BJ (cell line): ENCODE data around the gene PHYH. TPM values are rescaled to one million over a fixed set of nuclear protein-coding genes. Genes with fewer than 3 reads are reported as not detected.
"Not testable (repeated sequence)": the region's sequence is repeated elsewhere in the genome, so short reads cannot be mapped to it uniquely, and the experiment has no call there.

Experiments
- CTCF ChIA-PET: fragments of 350-600 bp; formaldehyde crosslinking; extraction: SDS; loops from one replicate; lab custom pipeline; 2021; ENCODE audit warnings: antibody characterized with exemption, inconsistent platforms; lab: Yijun Ruan, JAX
- POLR2A ChIA-PET: fragments of 300-600 bp; sonication (Branson Sonifier 250); formaldehyde crosslinking; extraction: SDS; loops from one replicate; lab custom pipeline; 2021; ENCODE audit warnings: antibody characterized with exemption; lab: Charles Lee
- DNase-seq: peaks from one replicate; pipeline ENCODE4 v3.0.0-alpha.2; 2011; ENCODE audit warnings: low read depth
- H3K27me3 ChIP-seq: 2 replicates; pipeline ENCODE4 v1.6.0; 2011; ENCODE audit warnings: low read length; ENCODE audit not compliant: control insufficient read depth, insufficient read depth
- H3K36me3 ChIP-seq: 2 replicates; pipeline ENCODE4 v1.5.1; 2011; ENCODE audit warnings: low read length; ENCODE audit not compliant: control insufficient read depth, insufficient read depth
- H3K4me3 ChIP-seq: 2 replicates; pipeline ENCODE4 v1.5.1; 2011; ENCODE audit warnings: low read depth, mild to moderate bottlenecking, control low read depth, low read length
- polyA plus RNA-seq: library from polyadenylated mRNA; depleted of rRNA; stranded (reverse); fragments of >200 nt; gene quantifications from 2 replicates; pipeline ENCODE4 v1.2.3, GENCODE V29; 2011
- TF ChIP-seq, protein P1 (sequence below): IDR thresholded peaks from 2 replicates; pipeline ENCODE4 v1.5.1; 2011; ENCODE audit warnings: low read depth, mild to moderate bottlenecking, control low read depth, inconsistent platforms, low read length, moderate library complexity; ENCODE audit not compliant: insufficient read depth

The PHYH gene
- polyA plus RNA-seq, 1 experiment: 7.1 TPM

DNA sequence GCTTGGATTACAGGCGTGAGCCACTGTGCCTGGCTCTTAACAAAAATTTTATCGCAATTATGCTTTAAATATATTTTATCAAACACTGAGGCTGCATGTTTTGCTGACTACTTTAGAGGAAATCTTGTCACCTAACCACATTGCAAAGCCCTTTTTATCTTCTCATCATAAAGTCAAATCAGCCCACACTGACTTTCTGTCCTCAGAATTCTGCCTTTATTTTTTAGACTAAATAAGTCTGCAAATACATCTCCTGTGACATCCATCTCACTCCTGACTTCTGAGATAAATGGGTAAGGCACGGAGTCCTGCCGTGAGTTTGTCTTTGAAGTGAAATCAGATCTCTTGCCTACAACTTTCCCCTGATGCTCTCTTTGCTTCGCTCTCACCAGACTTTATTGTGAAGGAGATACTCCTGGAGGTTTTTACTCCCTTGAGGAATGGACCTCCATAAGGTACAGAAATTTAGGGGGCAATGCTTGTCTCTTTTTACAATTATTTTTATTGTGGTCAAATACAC is 42.2 kb downstream of the PHYH start:
- H3K36me3 ChIP-seq: no peaks in the 10 kb centered on the region
- CTCF ChIA-PET: no interaction called here
- no peak overlapping the region for H3K4me3 ChIP-seq
- POLR2A ChIA-PET: no interaction called here
- TF ChIP-seq, protein P1, sequence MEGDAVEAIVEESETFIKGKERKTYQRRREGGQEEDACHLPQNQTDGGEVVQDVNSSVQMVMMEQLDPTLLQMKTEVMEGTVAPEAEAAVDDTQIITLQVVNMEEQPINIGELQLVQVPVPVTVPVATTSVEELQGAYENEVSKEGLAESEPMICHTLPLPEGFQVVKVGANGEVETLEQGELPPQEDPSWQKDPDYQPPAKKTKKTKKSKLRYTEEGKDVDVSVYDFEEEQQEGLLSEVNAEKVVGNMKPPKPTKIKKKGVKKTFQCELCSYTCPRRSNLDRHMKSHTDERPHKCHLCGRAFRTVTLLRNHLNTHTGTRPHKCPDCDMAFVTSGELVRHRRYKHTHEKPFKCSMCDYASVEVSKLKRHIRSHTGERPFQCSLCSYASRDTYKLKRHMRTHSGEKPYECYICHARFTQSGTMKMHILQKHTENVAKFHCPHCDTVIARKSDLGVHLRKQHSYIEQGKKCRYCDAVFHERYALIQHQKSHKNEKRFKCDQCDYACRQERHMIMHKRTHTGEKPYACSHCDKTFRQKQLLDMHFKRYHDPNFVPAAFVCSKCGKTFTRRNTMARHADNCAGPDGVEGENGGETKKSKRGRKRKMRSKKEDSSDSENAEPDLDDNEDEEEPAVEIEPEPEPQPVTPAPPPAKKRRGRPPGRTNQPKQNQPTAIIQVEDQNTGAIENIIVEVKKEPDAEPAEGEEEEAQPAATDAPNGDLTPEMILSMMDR: no peak
- DNase-seq: no peak
- H3K27me3 ChIP-seq: no peaks in the 10 kb centered on the region

DNA sequence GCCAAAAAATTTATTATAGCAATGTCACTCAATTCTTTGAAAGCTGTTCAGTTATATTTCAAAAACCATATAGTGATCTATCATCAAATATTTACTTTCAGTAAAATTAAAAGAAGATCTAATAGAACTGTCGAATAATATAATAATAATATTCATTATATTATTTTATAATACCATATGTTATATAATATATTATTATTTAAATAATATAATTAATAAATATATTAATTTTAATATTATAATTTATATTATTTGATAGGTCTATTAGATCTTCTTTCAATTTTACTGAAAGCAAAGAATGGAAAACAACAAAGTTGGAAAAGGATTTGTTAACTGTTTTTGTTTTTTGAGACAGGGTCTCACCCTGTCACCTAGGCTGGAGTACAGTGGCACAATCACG is 43.2 kb downstream of the PHYH start:
- no peak for DNase-seq
- CTCF ChIA-PET: no interaction called here
- no peaks in the 10 kb centered on the region for H3K36me3 ChIP-seq
- no peak overlapping the region for H3K4me3 ChIP-seq
- POLR2A ChIA-PET: interaction anchor here (0.7 kb wide), 1 partner anchor 46 kb away, joined by 3 read pairs; no protein-coding TSS in a partner anchor
- no peaks in the 10 kb centered on the region for H3K27me3 ChIP-seq
- TF ChIP-seq, protein P1: no peak

DNA sequence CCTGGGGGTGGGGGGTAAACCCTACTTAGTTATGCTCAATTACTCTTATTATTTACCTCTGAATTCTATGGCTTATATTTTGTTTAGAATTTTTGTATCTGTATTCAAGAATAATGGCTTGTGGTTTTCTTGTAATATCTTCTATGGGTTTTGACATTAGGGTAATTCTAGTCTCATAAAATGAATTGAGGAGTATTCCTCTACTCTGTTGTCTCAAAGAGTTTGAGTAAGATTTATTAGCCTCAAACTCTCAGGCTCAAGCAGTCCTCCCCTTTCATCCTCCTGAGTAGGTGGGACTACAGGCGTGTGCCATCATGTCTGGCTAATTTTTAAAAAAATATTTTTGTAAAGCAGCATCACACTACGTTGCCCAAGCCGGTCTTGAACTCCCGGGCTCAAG is 46.1 kb downstream of the PHYH start:
- TF ChIP-seq, protein P1: no peak
- POLR2A ChIA-PET: no interaction called here
- Histone ChIP-seq H3K4me3 (no peak overlapping the region), H3K36me3 (no peaks in the 10 kb centered on the region), H3K27me3 (no peaks in the 10 kb centered on the region)
- CTCF ChIA-PET: no interaction called here
- DNase-seq: no peak

DNA sequence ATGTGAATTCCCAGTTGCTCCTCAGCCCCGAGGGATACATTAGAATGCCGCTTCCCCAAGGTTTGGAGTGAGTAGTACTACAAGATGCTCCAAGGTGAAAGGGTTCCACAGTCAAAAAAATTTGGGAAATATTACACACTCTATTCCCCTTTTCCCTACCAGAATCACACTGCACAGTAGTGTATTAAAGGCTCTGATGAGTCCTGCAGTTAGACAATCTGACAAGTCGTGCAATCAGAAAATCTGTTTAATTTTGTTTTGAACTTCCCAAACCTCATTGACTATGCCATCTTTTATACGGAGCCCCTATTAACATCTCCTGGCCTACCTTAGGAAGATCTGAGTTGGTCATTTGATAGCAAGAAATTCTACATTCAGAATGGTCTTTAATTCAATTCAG is 52.1 kb downstream of the PHYH start:
- ChIA-PET POLR2A (no interaction called here), CTCF (no interaction called here)
- TF ChIP-seq, protein P1: no peak
- Histone ChIP-seq H3K4me3 (no peak overlapping the region), H3K27me3 (no peaks in the 10 kb centered on the region), H3K36me3 (no peaks in the 10 kb centered on the region)
- DNase-seq: no peak

DNA sequence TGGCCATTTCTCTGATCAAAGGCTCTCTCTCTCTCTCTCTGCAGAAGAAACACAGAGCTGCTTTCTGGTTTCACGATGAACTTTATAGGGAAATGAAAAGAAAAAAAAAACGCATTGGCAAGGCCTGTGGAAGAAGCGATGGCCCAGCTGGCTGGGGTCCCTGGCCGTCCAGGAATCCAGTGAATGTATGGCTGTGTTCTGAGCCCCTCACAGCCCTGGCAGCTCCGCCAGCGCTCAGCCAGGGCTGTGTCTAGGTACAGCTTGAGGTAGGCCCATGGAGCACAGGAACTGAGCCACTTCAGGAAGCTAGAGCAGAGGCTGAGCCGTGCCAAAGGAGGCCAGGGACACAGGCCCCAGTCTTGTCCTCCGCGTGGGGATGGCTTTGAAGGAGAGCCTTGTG is 52.6 kb downstream of the PHYH start:
- POLR2A ChIA-PET: no interaction called here
- Histone ChIP-seq H3K4me3 (no peak overlapping the region), H3K36me3 (no peaks in the 10 kb centered on the region), H3K27me3 (no peaks in the 10 kb centered on the region)
- CTCF ChIA-PET: no interaction called here
- TF ChIP-seq, protein P1: no peak
- DNase-seq: no peak

DNA sequence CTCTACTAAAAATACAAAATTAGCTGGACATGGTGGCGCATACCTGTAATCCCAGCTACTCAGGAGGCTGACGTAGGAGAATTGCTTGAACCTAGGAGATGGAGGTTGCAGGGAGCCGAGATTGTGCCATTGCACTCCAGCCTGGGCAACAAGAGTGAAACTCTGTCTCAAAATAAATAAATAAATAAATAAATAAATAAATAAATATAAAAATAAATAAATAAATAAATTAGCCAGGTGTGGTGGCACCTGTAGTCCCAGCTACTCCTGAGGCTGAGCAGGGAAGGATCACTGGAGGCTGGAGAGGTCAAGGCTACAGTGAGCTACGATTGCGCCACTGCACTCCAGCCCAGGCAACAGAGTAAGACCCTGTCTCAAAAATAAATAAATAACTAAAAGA is 57.6 kb downstream of the PHYH start:
- H3K4me3 ChIP-seq, POLR2A ChIA-PET, CTCF ChIA-PET, H3K27me3 ChIP-seq, DNase-seq, H3K36me3 ChIP-seq: not testable (repeated sequence)
